ENCODE results near the gene PIP4K2B.

Gene PIP4K2B

DNA sequence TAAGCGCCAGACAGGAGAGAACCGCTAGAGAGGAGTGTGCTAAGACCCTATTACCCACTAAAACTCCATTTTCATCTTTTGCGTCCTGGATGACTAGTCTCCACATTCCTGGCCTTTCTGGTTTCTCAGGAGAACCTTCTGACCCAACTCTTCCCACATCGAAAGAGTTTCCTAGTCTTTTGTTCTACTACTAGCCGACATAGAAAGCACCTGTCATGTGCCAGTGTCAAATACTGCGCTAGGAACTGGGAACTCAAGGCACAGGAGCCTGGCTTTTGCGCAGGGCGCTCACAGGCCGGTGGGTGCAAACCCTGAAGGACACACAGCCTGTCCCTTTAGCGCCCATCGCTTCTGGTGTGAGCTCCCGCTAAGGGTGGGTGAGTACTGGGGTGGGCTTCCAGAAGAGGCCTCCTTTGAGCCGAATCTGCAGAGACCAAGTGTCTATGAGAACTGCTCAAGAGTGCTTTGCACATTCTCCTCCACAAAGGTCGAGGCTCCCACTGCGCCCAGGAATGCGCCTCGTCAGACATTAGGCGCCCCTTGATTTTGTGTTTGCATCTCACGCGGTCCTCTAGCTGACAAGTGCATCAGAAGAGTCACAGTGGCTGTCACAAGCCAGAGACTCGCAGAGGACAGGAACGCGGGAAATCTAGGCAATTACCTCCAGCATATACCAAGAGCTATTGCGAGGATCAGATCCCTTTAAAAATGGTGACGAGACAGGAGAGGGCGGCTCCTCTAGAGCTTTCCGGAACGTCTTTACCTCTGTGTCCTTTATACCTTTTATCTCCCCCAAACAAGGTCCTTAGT, 48.8 kb downstream of the PIP4K2B start:
- TF ChIP-seq CTCF (conservative IDR thresholded peaks at IDR 0.05; ENCODE audit: low read depth) = no peak
- CTCF ChIA-PET = interaction anchor here (0.5 to 1.0 kb wide), 3 partner anchors 16 to 74 kb away, joined by 3 read pairs; no protein-coding TSS in a partner anchor
- no peak for DNase-seq (ENCODE audit: low spot score)
- POLR2A ChIA-PET (ENCODE audit: low non-redundant PET) = no interaction called here
- H3K27ac ChIP-seq = peak overlapping the region; percentile 94

- peak overlapping the region; percentile 94 for H3K27ac ChIP-seq
- ChIA-PET POLR2A (ENCODE audit: low non-redundant PET) (no interaction called here), CTCF (interaction anchor here (0.6 to 1.0 kb wide), 3 partner anchors 15 to 289 kb away, joined by 3 to 5 read pairs (median 3); no protein-coding TSS in a partner anchor)
- DNase-seq (ENCODE audit: low spot score) = no peak
- no peak for TF ChIP-seq CTCF (conservative IDR thresholded peaks at IDR 0.05; ENCODE audit: low read depth)
Measured at GRCh38 chr17:38750044-38750311, 49.4 kb downstream of the PIP4K2B start.

DNA sequence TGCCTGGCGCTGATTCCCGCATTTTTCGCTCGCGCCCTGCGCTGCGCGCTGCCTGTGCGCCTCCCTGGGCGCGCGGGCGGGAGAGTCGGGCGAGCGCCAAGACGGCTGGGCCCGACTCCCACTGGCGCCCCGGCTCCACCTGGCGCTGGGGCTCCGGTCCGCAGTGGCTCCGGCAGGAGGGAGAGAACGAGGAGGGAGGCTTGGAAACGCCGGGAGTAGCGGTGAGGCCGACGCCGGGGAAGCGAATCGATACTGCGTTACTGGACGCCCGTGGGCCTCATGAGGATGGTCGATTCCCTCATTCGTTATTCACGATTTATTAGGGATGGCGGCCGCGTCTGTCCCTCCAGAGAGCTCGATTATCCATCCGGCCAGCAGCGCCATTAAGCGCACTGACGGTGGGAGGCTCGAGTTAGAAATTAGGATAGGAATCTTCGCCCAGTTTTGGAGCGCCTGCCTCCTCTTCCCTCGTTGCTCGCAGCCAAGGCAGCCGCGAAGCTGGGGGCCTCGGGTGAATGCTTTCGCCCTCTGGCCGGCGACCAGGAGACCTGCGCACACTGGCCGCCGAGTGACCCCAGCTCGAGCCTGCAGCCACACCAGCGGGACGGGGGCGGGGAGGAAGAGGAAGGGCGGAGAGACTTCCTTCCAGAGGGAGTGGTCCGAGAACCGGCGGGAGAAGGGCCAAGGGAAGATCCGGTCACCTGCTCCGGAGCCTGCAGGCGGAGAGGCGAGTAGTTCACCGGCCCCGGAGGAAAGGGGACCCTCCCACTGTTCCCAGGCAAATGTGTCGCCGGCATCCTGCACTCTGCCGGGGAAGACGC, 49.9 kb downstream of the PIP4K2B start:
- ChIA-PET POLR2A (ENCODE audit: low non-redundant PET) (no interaction called here), CTCF (interaction anchor here (0.6 to 1.0 kb wide), 4 partner anchors 14 to 289 kb away, joined by 3 to 5 read pairs (median 3); no protein-coding TSS in a partner anchor)
- no peak for TF ChIP-seq CTCF (conservative IDR thresholded peaks at IDR 0.05; ENCODE audit: low read depth)
- DNase-seq (ENCODE audit: low spot score) = no peak
- peak overlapping the region; percentile 94 for H3K27ac ChIP-seq

- CTCF ChIA-PET = interaction anchor here (1.0 kb wide), 1 partner anchor 14 kb away, joined by 5 read pairs; no protein-coding TSS in a partner anchor
- TF ChIP-seq CTCF (conservative IDR thresholded peaks at IDR 0.05; ENCODE audit: low read depth) = no peak
- POLR2A ChIA-PET (ENCODE audit: low non-redundant PET) = no interaction called here
- no peak for DNase-seq (ENCODE audit: low spot score)
- peak overlapping the region; percentile 94 for H3K27ac ChIP-seq
Measured at GRCh38 chr17:38748892-38749222, 50.5 kb downstream of the PIP4K2B start.

GRCh38 chr17:38748149-38748891, 51.0 kb downstream of the PIP4K2B start, which contains the start of gene PCGF2:
Gene PCGF2, minus strand, starts transcription at chr17:38748336. Its CDS starts 7,934 bp downstream, at chr17:38740402.
- POLR2A ChIA-PET (ENCODE audit: low non-redundant PET) = no interaction called here
- H3K27ac ChIP-seq = peak within 1 kb of the TSS; percentile 94
- DNase-seq (ENCODE audit: low spot score) = peak; percentile 85
- CTCF ChIA-PET = no interaction called here
- no peak for TF ChIP-seq CTCF (conservative IDR thresholded peaks at IDR 0.05; ENCODE audit: low read depth)
